ENCODE data around the gene HSD11B1L.
"Not testable (repeated sequence)": the region's sequence is repeated elsewhere in the genome, so short reads cannot be mapped to it uniquely, and the experiment has no call there.

Gene HSD11B1L

GRCh38 chr19:5697890-5698634, 17.2 kb downstream of the HSD11B1L start:
- FAIRE-seq: no peak
- DNase-seq (ENCODE audit: low spot score): no peak

- no peak for FAIRE-seq
- DNase-seq (ENCODE audit: low spot score): no peak
These were observed 18.0 kb downstream of the HSD11B1L start for GRCh38 chr19:5698635-5699422.

GRCh38 chr19:5700455-5701092, 19.7 kb downstream of the HSD11B1L start:
- no peak for FAIRE-seq
- no peak for DNase-seq (ENCODE audit: low spot score)

- not testable (repeated sequence) for DNase-seq (ENCODE audit: low spot score); FAIRE-seq
These were observed 21.2 kb downstream of the HSD11B1L start for GRCh38 chr19:5702053-5702410.

- DNase-seq (ENCODE audit: low spot score): no peak
- FAIRE-seq: no peak
These were observed 23.3 kb downstream of the HSD11B1L start for GRCh38 chr19:5703819-5704818.

- no peak for DNase-seq (ENCODE audit: low spot score)
- FAIRE-seq: no peak
These were observed 24.7 kb downstream of the HSD11B1L start for GRCh38 chr19:5705552-5705951.

GRCh38 chr19:5706876-5707573, 26.2 kb downstream of the HSD11B1L start:
- no peak for DNase-seq (ENCODE audit: low spot score)
- no peak for FAIRE-seq

- DNase-seq (ENCODE audit: low spot score): no peak
- FAIRE-seq: no peak
These were observed 27.0 kb downstream of the HSD11B1L start for GRCh38 chr19:5707576-5708575.

GRCh38 chr19:5711025-5711424, 30.2 kb downstream of the HSD11B1L start:
- no peak for DNase-seq (ENCODE audit: low spot score)
- no peak for FAIRE-seq

- DNase-seq (ENCODE audit: low spot score) (no peak), FAIRE-seq (no peak)
These were observed 30.9 kb downstream of the HSD11B1L start for GRCh38 chr19:5711713-5712161.

GRCh38 chr19:5713228-5713627, 32.4 kb downstream of the HSD11B1L start:
- DNase-seq (ENCODE audit: low spot score): no peak
- FAIRE-seq: no peak

GRCh38 chr19:5714816-5715215, 34.0 kb downstream of the HSD11B1L start:
- DNase-seq (ENCODE audit: low spot score) (no peak), FAIRE-seq (no peak)

- FAIRE-seq (no peak), DNase-seq (ENCODE audit: low spot score) (no peak)
These were observed 36.5 kb downstream of the HSD11B1L start for GRCh38 chr19:5717215-5717935.

GRCh38 chr19:5718037-5718578, 37.3 kb downstream of the HSD11B1L start:
- FAIRE-seq (no peak), DNase-seq (ENCODE audit: low spot score) (no peak)

- DNase-seq (ENCODE audit: low spot score) (no peak), FAIRE-seq (no peak)
These were observed 37.9 kb downstream of the HSD11B1L start for GRCh38 chr19:5718579-5719273.

GRCh38 chr19:5719274-5719960, 38.6 kb downstream of the HSD11B1L start:
- FAIRE-seq (no peak), DNase-seq (ENCODE audit: low spot score) (no peak)
